HepG2 (cell line): Measurements from ENCODE around the gene SKP1. TPM values are rescaled to one million over a fixed set of nuclear protein-coding genes. Genes with fewer than 3 reads are reported as not detected.

Source experiments
- DPF2 ChIP-seq: sonication (generic); formaldehyde crosslinking; IDR thresholded peaks from 2 replicates; pipeline ENCODE4 v1.4.0; 2020; ENCODE audit warnings: mild to moderate bottlenecking, low read depth, missing genetic modification reagents, borderline replicate concordance
- ETV6 ChIP-seq: sonication (generic); formaldehyde crosslinking; conservative IDR thresholded peaks from 2 replicates; pipeline ENCODE4 v1.4.0; 2020; ENCODE audit warnings: missing genetic modification reagents
- HNF1A ChIP-seq, 2 experiments: sonication (generic) in 1 of 2; formaldehyde crosslinking in 1 of 2; IDR thresholded peaks; 2 replicates each; pipeline versions ENCODE4 v1.4.0 to v1.6.1; 2016 to 2020; ENCODE audit warnings: borderline replicate concordance in 1 of 2, low read depth in 1 of 2, mild to moderate bottlenecking in 1 of 2, missing genetic modification reagents in 1 of 2
- JARID2 ChIP-seq: sonication (generic); formaldehyde crosslinking; IDR thresholded peaks from 2 replicates; pipeline ENCODE4 v1.8.1; 2023; ENCODE audit warnings: missing genetic modification reagents, inconsistent platforms; ENCODE audit not compliant: insufficient replicate concordance
- MED1 ChIP-seq: sonication (generic); formaldehyde crosslinking; IDR thresholded peaks from 2 replicates; pipeline ENCODE4 v1.4.0; 2020; ENCODE audit warnings: missing genetic modification reagents
- PAF1 ChIP-seq: IDR thresholded peaks from 2 replicates; pipeline ENCODE4 v1.6.1; 2016; ENCODE audit warnings: missing genetic modification reagents, missing compliant biosample characterization
- PAWR ChIP-seq: sonication (generic); formaldehyde crosslinking; IDR thresholded peaks from 2 replicates; pipeline ENCODE4 v1.4.0; 2020; ENCODE audit warnings: missing genetic modification reagents, mild to moderate bottlenecking, borderline replicate concordance
- PBX2 ChIP-seq: IDR thresholded peaks from 2 replicates; pipeline ENCODE4 v1.6.1; 2016; ENCODE audit warnings: control low read depth
- TERF1 ChIP-seq: sonication (generic); formaldehyde crosslinking; IDR thresholded peaks from 2 replicates; pipeline ENCODE4 v1.8.0; 2022; ENCODE audit warnings: mild to moderate bottlenecking, missing genetic modification reagents, moderate library complexity
- ZFP41 ChIP-seq: sonication (generic); formaldehyde crosslinking; IDR thresholded peaks from 2 replicates; pipeline ENCODE4 v1.4.0; 2020; ENCODE audit warnings: mild to moderate bottlenecking, missing genetic modification reagents, borderline replicate concordance
- ZNF282 ChIP-seq: fragments of 450-650 bp; IDR thresholded peaks from 2 replicates; pipeline ENCODE4 v1.6.1; 2018; ENCODE audit not compliant: partially characterized antibody
- ZNF33A ChIP-seq: sonication (generic); formaldehyde crosslinking; IDR thresholded peaks from 2 replicates; pipeline ENCODE4 v1.5.1; 2020; ENCODE audit warnings: missing genetic modification reagents, mild to moderate bottlenecking, moderate library complexity, borderline replicate concordance
- ZNF503 ChIP-seq: sonication (generic); formaldehyde crosslinking; IDR thresholded peaks from 2 replicates; pipeline ENCODE4 v1.4.0; 2020; ENCODE audit warnings: missing genetic modification reagents
- ZNF740 ChIP-seq: sonication (generic); formaldehyde crosslinking; IDR thresholded peaks from 2 replicates; pipeline ENCODE4 v1.4.0; 2020; ENCODE audit warnings: missing genetic modification reagents
- ZNF749 ChIP-seq: sonication (generic); formaldehyde crosslinking; IDR thresholded peaks from 2 replicates; pipeline ENCODE4 v1.8.0; 2022; ENCODE audit warnings: mild to moderate bottlenecking, missing genetic modification reagents, moderate library complexity, borderline replicate concordance
- ZNF777 ChIP-seq: sonication (generic); formaldehyde crosslinking; IDR thresholded peaks from 2 replicates; pipeline ENCODE4 v1.4.0; 2020; ENCODE audit warnings: missing genetic modification reagents
- polyA plus RNA-seq, 8 experiments: library from polyadenylated mRNA; depleted of rRNA in 3 of 8; stranded (reverse) in 7 of 8; unstranded in 1 of 8; fragments of >200 nt; fragmentation: Illumina TruSeq in 4 of 8; extraction: Trizol in 4 of 8; gene quantifications; 2 replicates each; pipeline versions ENCODE4 v1.2.1 to v1.2.3, GENCODE V29; 2011 to 2016; ENCODE audit warnings: low read depth in 4 of 8, missing spikeins in 1 of 8, mixed read lengths in 1 of 8; ENCODE audit not compliant: insufficient read depth in 1 of 8
- total RNA-seq, 5 experiments: library from RNA; depleted of rRNA; stranded (reverse); fragments of >200 nt; fragmentation: Illumina TruSeq; extraction: Trizol; gene quantifications; 2 replicates each; pipeline ENCODE4 v1.2.3, GENCODE V29; 2016; ENCODE audit warnings: low read depth in 1 of 5

SKP1 gene
- total and polyA plus RNA-seq, 2 of the 13 experiments (the other 11 are each of a cell fraction or from before 2014, with no cell fraction given) = 134 to 340 TPM

- TF ChIP-seq TERF1 (no peak), ZNF740 (0 out of 2 replicates have a peak, but pooled peaks have one; percentile 44), PAF1 (CRISPR knock-in tag) (no peak), PAWR (CRISPR knock-in tag) (peak; percentile 90; the same call in 1 of the 2 replicates), HNF1A (IDR thresholded peaks at IDR 0.05; ENCODE audit: low read depth) (no peak), HNF1A (CRISPR knock-in tag; IDR thresholded peaks at IDR 0.05; ENCODE audit: borderline replicate concordance) (peak; percentile 19; the same call in 1 of the 2 replicates), ZNF777 (CRISPR knock-in tag) (peak; percentile 33; the same call in 1 of the 2 replicates), ZNF282 (no peak), ETV6 (CRISPR knock-in tag) (no peak), JARID2 (CRISPR knock-in tag) (no peak), MED1 (CRISPR knock-in tag) (peak; percentile 70), ZNF749 (CRISPR knock-in tag) (peak; percentile 95), ZNF503 (CRISPR knock-in tag) (peak; percentile 38; the same call in 1 of the 2 replicates), PBX2 (CRISPR knock-in tag) (no peak), ZNF33A (CRISPR knock-in tag) (peak; percentile 91), DPF2 (CRISPR knock-in tag) (no peak), ZFP41 (CRISPR knock-in tag) (no peak; the same call in 1 of the 2 replicates)
These were observed at the start of gene SKP1 (continued) for GRCh38 chr5:134176511-134177368.
